CD14-positive monocyte (primary cell): ENCODE measurements around the gene GSTM2. TPM values are rescaled to one million over a fixed set of nuclear protein-coding genes. Genes with fewer than 3 reads are reported as not detected.

Source experiments
- DNase-seq, 3 donors: peaks; one replicate each; pipeline ENCODE4 v3.0.0-alpha.2; 2011 to 2022
- H2AFZ ChIP-seq: 2 replicates; pipeline ENCODE4 v1.6.0; 2012; ENCODE audit warnings: mild to moderate bottlenecking, low read depth, low read length, inconsistent platforms; ENCODE audit not compliant: insufficient read depth, poor library complexity, severe bottlenecking
- H3K27ac ChIP-seq, 2 donors: 1 replicate in 1 of 2; 2 replicates in 1 of 2; pipeline ENCODE4 v1.5.1; 2012 to 2013; ENCODE audit warnings: low read length in 2 of 2, control low read depth in 1 of 2, inconsistent platforms in 1 of 2, low read depth in 1 of 2, mild to moderate bottlenecking in 1 of 2
- H3K27me3 ChIP-seq, 2 donors: one replicate each; pipeline versions ENCODE4 v1.6.0 to v1.6.1; 2011 to 2013; ENCODE audit warnings: low read length in 2 of 2; ENCODE audit not compliant: control insufficient read depth in 2 of 2, insufficient read depth in 2 of 2
- H3K36me3 ChIP-seq, 2 donors: replicated peaks in 1 of 2; 1 replicate in 1 of 2; 2 replicates in 1 of 2; pipeline versions ENCODE4 v1.5.1 to v1.6.1; 2012 to 2013; ENCODE audit warnings: low read length in 2 of 2, control low read depth in 1 of 2, inconsistent platforms in 1 of 2, mild to moderate bottlenecking in 1 of 2; ENCODE audit not compliant: insufficient read depth in 2 of 2, control insufficient read depth in 1 of 2
- H3K4me1 ChIP-seq, 2 donors: 1 replicate in 1 of 2; 2 replicates in 1 of 2; pipeline versions ENCODE4 v1.5.1 to v1.6.1; 2012 to 2013; ENCODE audit warnings: low read length in 2 of 2, control low read depth in 1 of 2, inconsistent platforms in 1 of 2, mild to moderate bottlenecking in 1 of 2, moderate library complexity in 1 of 2; ENCODE audit not compliant: insufficient read depth in 2 of 2, control insufficient read depth in 1 of 2
- H3K4me2 ChIP-seq: replicated peaks from 2 replicates; pipeline ENCODE3; 2012; ENCODE audit warnings: low read length, moderate library complexity, mild to moderate bottlenecking; ENCODE audit not compliant: poor library complexity, severe bottlenecking; ENCODE audit errors: extremely low read depth
- H3K4me3 ChIP-seq, 3 experiments: fragments of 200-600 bp in 1 of 3; sonication (generic) in 1 of 3; replicated peaks in 1 of 3; 1 replicate in 2 of 3; 2 replicates in 1 of 3; pipeline ENCODE4 v1.5.1; 2011 to 2013; ENCODE audit warnings: low read length in 3 of 3, mild to moderate bottlenecking in 3 of 3, control low read depth in 2 of 3, low read depth in 2 of 3, inconsistent platforms in 1 of 3, moderate library complexity in 1 of 3
- H3K79me2 ChIP-seq: 2 replicates; pipeline ENCODE4 v1.6.0; 2012; ENCODE audit warnings: mild to moderate bottlenecking, control low read depth, inconsistent platforms, low read length, moderate library complexity; ENCODE audit not compliant: insufficient read depth
- H3K9ac ChIP-seq: 2 replicates; pipeline ENCODE4 v1.6.0; 2017; ENCODE audit warnings: low read length, mild to moderate bottlenecking; ENCODE audit not compliant: insufficient read depth, poor library complexity, severe bottlenecking
- H3K9me3 ChIP-seq, 2 donors: replicated peaks in 1 of 2; 1 replicate in 1 of 2; 2 replicates in 1 of 2; pipeline versions ENCODE4 v1.5.1 to v1.6.1; 2012 to 2013; ENCODE audit warnings: low read length in 2 of 2, control low read depth in 1 of 2; ENCODE audit not compliant: control insufficient read depth in 1 of 2, insufficient read depth in 1 of 2
- H4K20me1 ChIP-seq: 2 replicates; pipeline ENCODE4 v1.6.0; 2012; ENCODE audit warnings: mild to moderate bottlenecking, low read length, control low read depth, moderate library complexity; ENCODE audit not compliant: insufficient read depth
- H3K27ac Mint-ChIP-seq, 7 donors: one replicate each; pipeline ENCODE4 v1.8.0; 2020; ENCODE audit warnings: mild to moderate bottlenecking in 7 of 7, mixed read lengths in 7 of 7, moderate library complexity in 6 of 7, inconsistent platforms in 2 of 7
- H3K27me3 Mint-ChIP-seq, 3 donors: one replicate each; pipeline ENCODE4 v1.8.0; 2021 to 2022; ENCODE audit warnings: low read depth in 3 of 3, mild to moderate bottlenecking in 3 of 3, mixed read lengths in 3 of 3, moderate library complexity in 3 of 3, inconsistent platforms in 1 of 3
- H3K36me3 Mint-ChIP-seq, 2 donors: one replicate each; pipeline ENCODE4 v1.8.0; 2020; ENCODE audit warnings: mixed read lengths in 2 of 2, inconsistent platforms in 1 of 2, mild to moderate bottlenecking in 1 of 2
- H3K4me1 Mint-ChIP-seq: one replicate; pipeline ENCODE4 v1.8.0; 2020; ENCODE audit warnings: mild to moderate bottlenecking, mixed read lengths
- H3K4me3 Mint-ChIP-seq, 2 donors: one replicate each; pipeline ENCODE4 v1.8.0; 2020; ENCODE audit warnings: mild to moderate bottlenecking in 2 of 2, mixed read lengths in 2 of 2, moderate library complexity in 1 of 2
- H3K9me3 Mint-ChIP-seq, 7 donors: one replicate each; pipeline ENCODE4 v1.8.0; 2020 to 2022; ENCODE audit warnings: mixed read lengths in 7 of 7, mild to moderate bottlenecking in 6 of 7, moderate library complexity in 6 of 7, inconsistent platforms in 2 of 7
- WGBS: methylation state at CpG from one replicate; pipeline ENCODE4 v1.1.5; 2013; ENCODE audit warnings: missing lambda C conversion rate; ENCODE audit not compliant: insufficient coverage; 5-methylcytosine and 5-hydroxymethylcytosine counted together
- intact Hi-C, 2 donors: fragments of 100-400 bp; cut with micrococcal nuclease; formaldehyde crosslinking; loops; one replicate each; pipeline versions ENCODE4 v1.15.0 to v1.15.1; 2023
- polyA plus RNA-seq, 3 donors: library from polyadenylated mRNA; depleted of rRNA in 1 of 3; unstranded in 2 of 3; stranded (reverse) in 1 of 3; fragments of 300-500 nt in 2 of 3; fragments of >200 nt in 1 of 3; fragmentation: Illumina TruSeq in 2 of 3; gene quantifications; 1 replicate in 2 of 3; 2 replicates in 1 of 3; pipeline ENCODE4 v1.2.3, GENCODE V29; 2012 to 2021
- TF ChIP-seq, protein P1 (sequence below): fragments of 200-600 bp; IDR thresholded peaks from one replicate; pipeline ENCODE4 v1.8.0; 2022; ENCODE audit warnings: antibody characterized with exemption, mild to moderate bottlenecking

The GSTM2 gene
- polyA plus RNA-seq, 3 donors: 1.5 to 12.0 (median 6.3) TPM

DNA sequence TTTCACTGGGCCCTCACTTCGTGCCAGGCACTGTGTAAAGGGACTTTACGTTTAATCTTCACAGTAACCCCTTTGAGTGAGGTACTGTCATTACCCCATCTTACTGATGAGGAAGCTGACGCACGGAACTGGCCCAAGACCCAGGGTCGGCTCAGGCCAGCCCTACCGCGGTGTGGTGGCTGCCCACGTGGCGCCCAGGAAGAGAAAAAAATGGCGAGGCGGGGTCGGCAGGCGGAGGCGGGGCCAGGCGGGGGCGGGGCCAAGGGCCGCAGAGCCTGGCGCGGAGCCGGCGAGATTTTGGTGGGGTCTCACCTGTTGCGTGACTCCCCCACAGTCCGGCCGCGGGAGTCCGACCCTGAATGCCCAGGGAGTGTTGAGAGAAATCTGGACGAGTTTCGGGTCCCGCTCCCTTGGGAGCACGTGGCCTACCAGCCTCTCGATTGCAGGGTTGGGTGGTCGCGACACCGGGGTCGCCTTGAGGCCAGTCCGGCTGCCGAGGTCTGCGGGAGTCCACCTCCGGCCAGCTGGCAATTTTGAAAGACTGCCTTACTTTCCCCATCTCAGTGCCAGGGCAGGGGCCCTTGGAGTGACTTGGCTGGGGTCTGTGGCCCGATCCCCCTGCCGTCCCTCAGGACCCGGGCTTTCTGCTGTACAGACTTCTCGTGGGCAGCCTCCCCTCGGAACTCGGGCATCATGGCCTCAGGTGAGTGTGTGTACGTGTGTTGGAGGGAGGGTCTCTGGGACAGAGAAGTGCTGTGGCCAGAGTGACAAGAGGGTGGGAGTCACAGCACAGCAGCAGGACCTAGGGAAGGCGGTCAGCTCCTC, 48.1 kb upstream of the GSTM2 start, which contains the start of the genes AMPD2 and GNAT2:
TSS of gene AMPD2 (plus strand) at position 262 of the 825 bp plus-strand sequence. CDS start 1,339 bp downstream, outside the sequence.
TSS of gene GNAT2 (minus strand) at position 41 of the 825 bp plus-strand sequence. CDS start 6,746 bp downstream, outside the sequence.
- no peaks in the 10 kb centered on the region for H3K27me3 ChIP-seq
- no peaks in the 10 kb centered on the region for H3K36me3 ChIP-seq
- H3K4me3 ChIP-seq: peak within 1 kb of the TSS; percentile 77 to 96 (median 96)
- Mint-ChIP-seq H3K36me3 (peaks cover 6 to 26% of the 10 kb centered on the region in 2 donors), H3K27me3 (peaks cover 0 to 3% (median 0%) of the 10 kb centered on the region in 3 donors), H3K27ac (peak within 1 kb of the TSS; percentile 99 to 100 (median 99)), H3K9me3 (peaks cover 0 to 2% (median 2%) of the 10 kb centered on the region in 7 donors), H3K4me1 (peaks cover 76% of the 10 kb centered on the region), H3K4me3 (peak within 1 kb of the TSS; percentile 92 to 97)
- H3K9me3 ChIP-seq: no peaks in the 10 kb centered on the region
- no peak within 1 kb of the TSS for H2AFZ ChIP-seq
- under 1% methylated on average over 45 of the region's 47 CpGs for WGBS
- TF ChIP-seq, protein P1, sequence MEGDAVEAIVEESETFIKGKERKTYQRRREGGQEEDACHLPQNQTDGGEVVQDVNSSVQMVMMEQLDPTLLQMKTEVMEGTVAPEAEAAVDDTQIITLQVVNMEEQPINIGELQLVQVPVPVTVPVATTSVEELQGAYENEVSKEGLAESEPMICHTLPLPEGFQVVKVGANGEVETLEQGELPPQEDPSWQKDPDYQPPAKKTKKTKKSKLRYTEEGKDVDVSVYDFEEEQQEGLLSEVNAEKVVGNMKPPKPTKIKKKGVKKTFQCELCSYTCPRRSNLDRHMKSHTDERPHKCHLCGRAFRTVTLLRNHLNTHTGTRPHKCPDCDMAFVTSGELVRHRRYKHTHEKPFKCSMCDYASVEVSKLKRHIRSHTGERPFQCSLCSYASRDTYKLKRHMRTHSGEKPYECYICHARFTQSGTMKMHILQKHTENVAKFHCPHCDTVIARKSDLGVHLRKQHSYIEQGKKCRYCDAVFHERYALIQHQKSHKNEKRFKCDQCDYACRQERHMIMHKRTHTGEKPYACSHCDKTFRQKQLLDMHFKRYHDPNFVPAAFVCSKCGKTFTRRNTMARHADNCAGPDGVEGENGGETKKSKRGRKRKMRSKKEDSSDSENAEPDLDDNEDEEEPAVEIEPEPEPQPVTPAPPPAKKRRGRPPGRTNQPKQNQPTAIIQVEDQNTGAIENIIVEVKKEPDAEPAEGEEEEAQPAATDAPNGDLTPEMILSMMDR: no peak
- intact Hi-C loops: loop anchor here (2.0 to 5.0 kb wide), 3 partner anchors 71 to 203 kb away; partner anchors contain the start of gene GNAI3 (in 2 of the 2)
- H3K4me2 ChIP-seq: peak within 1 kb of the TSS; percentile 97
- peak within 1 kb of the TSS; percentile 98 for H3K9ac ChIP-seq
- H3K4me1 ChIP-seq: peaks cover 78 to 85% of the 10 kb centered on the region in 2 donors
- peaks cover 56% of the 10 kb centered on the region for H3K79me2 ChIP-seq
- peak within 1 kb of the TSS; percentile 99 for H3K27ac ChIP-seq
- peaks cover 40% of the 10 kb centered on the region for H4K20me1 ChIP-seq
- DNase-seq: peak; percentile 97 to 99 (median 98)

DNA sequence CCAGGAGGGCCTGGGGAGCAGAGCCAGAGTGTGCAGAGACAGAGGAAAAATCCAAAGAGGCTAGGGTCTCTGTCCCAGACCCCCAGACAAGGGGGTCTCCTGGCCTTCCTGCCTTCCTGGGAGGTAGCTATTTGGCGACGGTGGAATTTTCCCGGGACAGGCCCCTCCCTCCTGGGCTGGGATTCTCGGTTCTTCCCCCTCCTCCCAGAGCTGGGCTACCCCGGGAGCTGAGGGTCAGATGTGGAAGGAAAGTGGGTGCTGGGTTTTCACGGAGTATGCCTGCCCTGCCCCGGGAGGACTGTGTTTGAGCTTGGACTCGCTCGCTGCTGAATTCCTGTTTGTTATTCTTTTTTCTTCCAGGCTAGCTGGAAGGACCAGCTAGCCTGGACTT, 47.5 kb upstream of the GSTM2 start:
- peak overlapping the region; percentile 77 to 96 (median 96) for H3K4me3 ChIP-seq
- H3K4me2 ChIP-seq: peak overlapping the region; percentile 97
- H3K27me3 ChIP-seq: no peaks in the 10 kb centered on the region
- peak overlapping the region; percentile 98 for H3K9ac ChIP-seq
- no peak overlapping the region for H2AFZ ChIP-seq
- H3K4me1 Mint-ChIP-seq: peaks cover 75% of the 10 kb centered on the region
- H3K9me3 Mint-ChIP-seq: peaks cover 0 to 2% (median 0%) of the 10 kb centered on the region in 7 donors
- H3K27me3 Mint-ChIP-seq: peaks cover 0 to 3% (median 2%) of the 10 kb centered on the region in 3 donors
- 0% methylated on average over 3 of the region's 9 CpGs for WGBS
- DNase-seq: no peak
- TF ChIP-seq, protein P1: no peak
- intact Hi-C loops: loop anchor here (2.0 to 5.0 kb wide), 2 partner anchors 72 to 73 kb away; partner anchors contain the start of gene GNAI3 (in 2 of the 2)
- peak overlapping the region; percentile 99 to 100 (median 99) for H3K27ac Mint-ChIP-seq
- peaks cover 1 to 4% of the 10 kb centered on the region in 2 donors for H3K36me3 ChIP-seq
- H4K20me1 ChIP-seq: peaks cover 46% of the 10 kb centered on the region
- H3K4me1 ChIP-seq: peaks cover 73 to 82% of the 10 kb centered on the region in 2 donors
- H3K36me3 Mint-ChIP-seq: peaks cover 9 to 29% of the 10 kb centered on the region in 2 donors
- H3K4me3 Mint-ChIP-seq: peak overlapping the region; percentile 92 to 97
- H3K27ac ChIP-seq: peak overlapping the region; percentile 99
- no peaks in the 10 kb centered on the region for H3K9me3 ChIP-seq
- H3K79me2 ChIP-seq: peaks cover 62% of the 10 kb centered on the region
